Measurements from ENCODE around the gene TBX6.

Gene TBX6

DNA sequence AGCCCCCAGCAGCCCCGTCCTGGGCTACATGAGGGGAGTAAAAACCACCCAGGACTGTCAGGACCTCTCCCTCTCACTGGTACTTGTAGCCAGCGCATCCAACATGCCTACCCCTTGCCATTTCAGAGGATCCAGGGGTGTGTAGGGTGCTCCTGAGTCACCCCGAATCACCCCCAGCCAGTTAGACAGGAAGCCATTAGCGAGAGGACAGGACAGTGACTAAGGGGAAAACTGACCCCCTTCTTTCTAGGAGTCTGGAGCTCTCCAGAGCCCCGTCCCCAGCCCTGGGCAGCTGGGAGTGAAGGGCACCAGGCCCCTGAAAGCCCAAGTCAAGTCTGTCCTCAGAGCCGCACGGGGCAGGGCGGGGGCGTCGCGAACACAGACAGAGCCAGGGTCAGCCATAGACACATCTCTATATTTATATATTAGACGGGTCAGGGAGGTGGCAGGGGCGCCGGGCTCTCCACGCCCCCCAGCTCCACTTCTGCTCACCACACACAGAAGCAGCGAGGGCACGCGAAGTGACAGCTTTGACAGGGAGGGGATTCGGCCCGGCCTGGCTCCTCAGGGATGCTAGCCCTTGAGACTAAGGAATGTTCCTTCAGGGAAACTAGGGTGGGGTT lies 22.1 kb upstream of the TBX6 start:
- no peak for DNase-seq (ENCODE audit: low read depth, low spot score)

DNA sequence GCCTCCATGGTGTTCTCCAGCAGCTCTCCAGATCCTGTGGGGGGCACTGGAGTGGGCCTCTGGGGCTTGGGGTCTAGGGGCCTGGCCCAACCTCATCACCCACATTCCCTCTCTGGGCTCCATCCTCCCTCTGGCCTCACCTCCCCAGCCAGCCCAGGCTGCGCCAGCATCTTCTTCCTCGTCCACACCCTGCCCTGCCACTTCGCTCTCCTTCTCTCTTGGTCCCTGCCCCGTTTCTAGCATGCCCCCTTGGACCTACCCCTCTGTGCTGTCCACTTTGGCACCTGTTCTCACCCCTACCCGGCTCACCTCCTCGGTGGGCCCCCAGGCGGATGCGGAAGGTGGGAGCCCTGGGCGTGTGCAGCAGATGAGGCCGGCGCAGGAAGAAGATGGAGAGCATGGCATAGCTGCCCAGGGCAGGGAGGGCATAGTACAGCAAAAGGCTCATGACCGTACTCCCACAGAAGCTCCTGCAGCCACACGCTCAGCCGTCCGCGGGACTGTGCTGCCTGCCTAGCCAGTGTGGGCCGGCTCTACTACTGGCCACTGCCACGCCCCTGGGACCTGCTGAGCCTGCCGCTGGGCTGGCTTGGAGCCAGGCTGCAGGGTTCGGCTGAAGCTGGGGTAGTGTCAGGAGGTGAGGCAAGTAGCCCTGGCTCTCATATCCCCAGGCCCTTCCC lies 21.4 kb upstream of the TBX6 start, which contains the start of gene GDPD3:
Gene GDPD3 (minus strand): TSS at position 507 of the 680 bp plus-strand sequence. CDS start 59 bp downstream, at position 448.
- no peak for DNase-seq (ENCODE audit: low read depth, low spot score)

DNA sequence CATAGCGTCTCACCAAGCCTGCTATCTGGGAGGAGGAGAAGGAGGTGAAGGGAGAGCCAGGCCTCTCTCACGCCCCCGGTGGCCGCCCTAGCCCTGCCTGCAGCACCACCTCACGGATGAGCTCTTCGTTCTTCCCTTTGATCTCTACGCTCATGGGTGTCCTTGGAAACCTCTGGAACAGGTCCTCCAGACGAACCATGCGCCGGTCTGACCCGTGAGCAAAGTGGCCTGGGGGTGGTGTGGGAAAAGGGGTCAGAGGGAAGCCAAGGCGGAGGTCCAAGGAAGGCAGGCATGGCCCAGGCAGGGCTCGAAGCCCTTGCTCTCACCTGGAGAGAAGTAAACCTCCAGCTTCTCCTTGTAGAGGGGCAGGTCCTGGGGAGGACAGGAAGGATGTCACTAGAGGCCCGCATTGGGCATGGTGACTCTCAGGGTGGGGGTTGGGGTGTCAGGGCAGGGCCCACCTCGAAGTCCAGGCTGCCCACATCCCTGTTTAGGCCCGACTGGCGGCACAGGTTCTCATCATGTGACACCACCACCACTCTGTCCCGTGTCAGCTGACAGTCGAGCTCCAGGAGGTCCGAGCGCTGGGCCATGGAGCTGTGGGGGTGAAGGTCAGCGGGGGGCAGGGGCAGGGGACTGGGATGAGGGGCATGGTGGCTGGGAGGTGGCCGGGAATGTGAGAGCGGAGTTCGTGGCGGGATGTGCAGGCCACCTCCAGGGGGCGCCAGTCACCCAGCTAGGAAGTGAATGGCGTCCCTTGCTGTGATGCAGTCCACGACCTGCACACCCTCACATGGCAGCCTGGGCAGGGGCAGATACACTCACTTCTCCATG lies 20.7 kb upstream of the TBX6 start:
- no peak for DNase-seq (ENCODE audit: low read depth, low spot score)

DNA sequence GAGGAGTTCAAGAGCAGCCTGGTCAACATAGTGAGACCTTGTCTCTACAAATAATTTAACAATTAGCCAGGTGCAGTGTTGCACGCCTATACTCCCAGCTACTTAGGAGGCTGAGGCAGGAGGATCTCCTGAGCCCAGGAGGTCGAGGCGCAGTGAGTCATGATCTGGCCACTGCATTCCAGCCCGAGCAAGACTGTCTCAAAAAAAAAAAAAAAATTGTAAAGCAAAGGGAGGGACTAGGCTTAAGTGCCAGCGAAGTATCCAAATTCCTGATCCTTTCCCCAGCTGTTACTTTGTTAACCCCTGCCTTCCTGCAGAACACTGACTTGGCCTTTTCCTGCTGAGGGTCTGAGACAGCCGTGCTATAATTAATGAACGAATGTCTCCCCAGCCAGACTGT lies 18.9 kb upstream of the TBX6 start:
- no peak for DNase-seq (ENCODE audit: low read depth, low spot score)

DNA sequence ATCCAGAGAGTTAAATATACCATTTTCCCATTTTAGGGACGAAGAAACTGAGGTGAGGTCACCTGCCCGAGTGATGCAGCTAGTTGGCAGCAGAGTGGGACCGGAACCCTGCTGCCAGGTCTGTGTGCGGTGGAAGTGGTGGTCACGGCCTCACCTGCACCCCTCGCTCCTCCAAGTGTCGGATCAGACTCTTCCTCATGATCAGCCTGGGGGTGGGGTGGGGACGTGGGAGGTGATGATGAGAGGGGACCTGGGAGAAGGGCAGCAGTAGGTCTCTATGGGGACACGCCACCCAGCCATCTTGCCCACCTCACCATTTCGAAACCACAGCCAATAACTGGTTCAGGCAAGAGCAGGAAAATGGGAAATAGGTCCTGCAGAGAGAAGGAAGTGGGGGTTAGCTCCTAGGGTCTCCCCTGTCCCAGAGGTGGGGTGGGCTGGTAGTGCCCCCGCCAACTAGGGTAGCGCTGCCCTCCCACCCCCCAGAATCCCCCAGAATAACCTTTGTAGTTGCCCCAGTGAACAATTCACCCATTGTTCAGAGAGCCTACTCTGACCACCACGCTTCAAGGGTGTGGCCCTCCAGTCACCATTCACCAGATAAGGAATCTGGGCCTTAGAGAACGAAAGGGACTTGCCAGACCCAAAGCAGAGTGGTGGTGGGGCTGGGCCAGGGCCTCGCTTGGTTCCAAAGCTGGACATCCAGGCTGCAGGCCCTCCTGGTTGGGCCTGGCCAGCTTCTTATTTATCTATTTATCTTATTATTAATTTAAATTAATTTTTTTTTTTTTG lies 16.5 kb upstream of the TBX6 start:
- DNase-seq (ENCODE audit: low read depth, low spot score), result no peak

DNA sequence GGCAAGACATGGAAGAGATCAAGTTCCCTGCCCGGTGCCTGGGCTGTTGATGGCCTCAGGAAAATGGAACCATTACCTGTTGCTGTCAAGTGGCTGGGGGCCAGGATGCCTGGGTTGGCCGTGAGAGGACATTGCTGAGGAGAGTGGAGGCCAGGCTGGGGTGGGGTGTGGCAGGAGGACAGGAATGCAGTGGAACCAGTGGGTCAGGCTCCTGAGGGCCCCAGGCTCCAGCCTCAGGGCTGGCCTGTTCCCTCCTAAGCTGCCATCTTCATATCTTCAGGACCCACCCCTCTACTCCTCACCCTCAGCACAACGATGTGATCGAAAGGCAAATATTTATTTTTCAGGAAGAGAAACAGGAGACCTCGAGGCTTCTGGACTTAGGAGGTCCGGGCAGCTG lies 12.8 kb upstream of the TBX6 start:
- no peak for DNase-seq (ENCODE audit: low read depth, low spot score)

DNA sequence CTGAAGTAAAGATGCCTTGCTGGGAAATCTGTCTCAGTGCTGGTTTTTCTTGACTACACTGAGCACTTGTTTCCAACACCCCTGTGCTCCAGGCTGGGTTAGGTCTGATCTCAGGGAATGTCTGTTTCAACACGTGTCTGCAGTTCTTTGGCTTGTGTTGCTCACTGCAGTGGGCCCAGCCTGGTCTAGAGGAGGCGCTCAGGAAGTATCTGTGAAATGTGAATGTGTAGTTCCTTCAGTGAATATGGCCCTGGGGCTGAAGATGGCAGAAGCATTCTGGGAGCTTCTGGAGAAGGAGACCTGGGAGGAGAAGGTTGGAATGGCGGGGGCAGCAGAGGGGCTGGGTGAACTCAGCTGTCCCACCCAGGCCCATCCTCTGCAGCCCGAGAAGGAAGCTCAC lies 12.4 kb upstream of the TBX6 start:
- DNase-seq (ENCODE audit: low read depth, low spot score), result no peak

DNA sequence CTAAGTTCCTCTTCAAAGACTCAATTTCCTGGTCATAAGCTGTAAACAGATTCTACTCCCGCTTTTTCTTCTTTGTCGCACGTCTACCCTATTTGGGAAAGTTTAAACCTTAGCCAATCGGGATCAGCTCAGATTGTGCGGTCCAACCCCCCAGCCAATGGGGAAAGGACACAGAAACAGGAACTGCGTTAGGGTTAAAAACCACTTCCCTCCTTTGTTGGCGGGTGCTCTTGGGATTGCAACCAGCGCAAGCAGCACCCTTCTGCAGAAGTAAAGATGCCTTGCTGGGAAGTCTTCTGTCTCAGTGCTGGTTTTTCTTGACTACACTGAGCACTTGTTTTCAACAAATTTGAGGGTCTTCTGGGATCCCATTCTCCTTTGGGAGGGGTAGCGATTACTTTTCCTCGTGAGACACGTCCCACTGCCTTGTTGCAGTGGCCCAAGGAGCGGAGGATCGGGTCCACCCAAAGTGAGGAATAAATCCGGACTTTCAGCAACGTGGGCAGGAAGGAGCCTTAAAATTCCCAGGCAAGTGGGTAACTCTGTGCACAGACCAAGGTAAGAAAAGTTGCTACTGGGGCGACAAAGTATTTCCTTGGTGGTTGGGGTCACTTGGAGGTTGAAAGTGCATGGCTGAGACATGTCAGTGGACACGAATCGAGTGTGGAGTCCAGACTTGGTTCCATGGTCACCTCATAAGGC lies 5.3 kb upstream of the TBX6 start:
- no peak for DNase-seq (ENCODE audit: low read depth, low spot score)

DNA sequence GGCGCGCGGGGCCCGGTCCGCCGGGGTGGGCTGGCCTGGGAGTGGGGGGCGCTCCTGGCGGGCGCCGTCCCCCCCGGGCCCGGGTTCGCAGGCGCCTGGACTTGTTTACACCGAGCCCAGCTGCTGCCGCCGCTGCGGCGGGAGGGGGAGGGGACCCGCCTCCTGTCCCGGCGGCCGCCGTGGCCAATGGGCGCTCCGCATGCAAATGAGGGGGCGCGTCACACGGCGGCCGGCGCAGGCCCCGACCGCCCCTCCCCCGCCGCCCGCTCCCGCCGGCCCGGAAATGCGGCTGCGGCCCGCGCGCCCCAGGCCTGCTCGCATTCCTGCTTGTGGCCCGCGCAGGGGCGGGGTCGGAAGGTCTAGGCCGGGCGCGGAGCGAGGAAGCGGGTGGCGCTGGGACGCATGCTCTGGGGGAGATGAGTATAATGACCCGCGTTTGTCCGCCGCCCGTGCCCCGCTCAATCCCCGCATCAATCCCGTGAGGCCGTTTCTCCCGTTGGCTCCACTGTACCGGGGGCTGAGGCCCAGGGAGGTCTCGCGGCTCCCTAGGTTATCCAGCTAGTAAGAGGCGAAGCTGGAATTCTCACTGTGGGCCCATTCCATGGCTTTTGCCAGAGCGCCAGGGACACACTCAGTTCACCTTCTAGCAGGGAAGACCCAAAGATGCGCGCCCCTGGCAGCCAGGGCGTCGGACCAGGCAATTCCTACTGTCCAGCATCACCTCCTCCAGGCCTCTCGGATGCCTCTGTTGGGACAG lies 4.6 kb upstream of the TBX6 start, which contains the start of gene YPEL3:
Gene YPEL3 (minus strand): TSS at position 109 of the 757 bp plus-strand sequence. CDS start 731 bp downstream, outside the sequence.
- DNase-seq (ENCODE audit: low read depth, low spot score), result peak; percentile 72

DNA sequence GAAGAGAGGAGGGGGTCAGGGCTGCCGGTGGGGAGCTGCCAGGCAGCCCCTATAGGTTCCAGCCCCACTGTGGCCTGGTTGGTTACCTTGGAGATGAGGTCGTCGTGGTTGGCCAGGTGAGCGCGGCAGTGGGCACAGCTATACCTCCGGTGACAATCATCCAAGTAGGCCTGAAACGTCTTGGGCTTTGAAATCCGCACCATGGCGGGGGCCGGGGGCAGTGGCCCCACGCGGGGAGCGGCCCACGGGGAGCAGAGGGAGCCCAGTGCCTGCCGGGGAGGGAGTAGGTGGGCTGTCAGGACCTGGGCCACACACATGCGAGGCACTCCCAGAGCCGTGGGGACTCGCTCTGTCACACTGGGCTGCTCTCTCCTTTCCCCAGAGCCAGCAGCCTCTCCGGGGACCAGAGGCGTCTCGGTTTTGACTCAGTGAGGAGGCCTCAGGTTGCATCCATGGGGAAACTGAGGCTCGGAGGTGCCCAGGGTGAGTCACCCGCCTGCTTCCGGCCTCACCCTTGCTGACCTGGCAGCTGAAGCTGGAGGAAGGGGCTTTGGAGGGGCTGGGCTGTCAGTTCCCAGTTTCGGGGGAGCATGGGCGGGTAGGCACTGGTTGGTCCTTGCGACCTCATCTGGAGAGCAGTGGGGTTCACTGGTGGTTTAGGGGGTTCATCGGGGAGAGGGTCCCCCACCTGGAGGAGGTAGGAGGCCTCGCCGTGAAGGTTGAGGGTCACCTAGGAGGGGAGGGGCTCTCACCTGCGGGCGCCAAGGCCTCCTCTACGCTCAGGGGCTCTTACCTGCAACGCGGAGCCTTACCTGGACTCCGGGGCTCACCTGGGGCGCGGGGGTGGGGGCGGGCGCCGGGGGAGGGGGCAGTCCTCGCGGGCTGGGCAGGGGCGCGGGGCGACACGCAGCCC lies 3.7 kb upstream of the TBX6 start:
- no peak for DNase-seq (ENCODE audit: low read depth, low spot score)

DNA sequence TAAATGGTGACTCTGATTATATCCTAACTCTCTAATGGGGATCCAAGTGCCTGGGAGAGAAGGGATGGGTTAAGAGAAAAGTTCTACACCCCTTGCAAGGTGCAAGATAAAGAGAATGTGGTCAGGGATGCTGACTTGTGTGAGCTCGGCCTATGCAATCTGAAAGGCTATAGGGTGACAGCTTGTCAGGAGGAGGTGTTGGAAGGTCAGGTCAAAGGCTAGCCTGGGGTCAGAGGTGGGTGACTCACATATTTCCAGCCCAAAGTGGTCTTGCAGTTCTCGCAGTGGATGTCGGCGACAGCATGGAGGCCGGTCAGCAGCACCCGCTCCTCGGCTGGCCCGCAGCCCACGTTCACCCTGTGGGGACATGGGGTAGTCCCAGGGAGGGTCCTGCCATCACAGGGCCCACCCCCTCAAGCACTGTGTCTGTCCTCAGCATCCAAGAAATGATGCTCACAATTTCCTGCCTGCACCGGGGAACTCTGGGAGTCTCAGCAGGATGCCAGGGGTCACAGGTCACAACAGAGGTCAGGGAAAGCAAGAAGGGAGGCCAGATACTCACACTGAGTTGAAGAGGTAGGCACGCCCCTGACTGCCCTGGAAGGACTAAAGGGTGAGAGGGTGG lies 2.9 kb upstream of the TBX6 start:
- no peak for DNase-seq (ENCODE audit: low read depth, low spot score)

DNA sequence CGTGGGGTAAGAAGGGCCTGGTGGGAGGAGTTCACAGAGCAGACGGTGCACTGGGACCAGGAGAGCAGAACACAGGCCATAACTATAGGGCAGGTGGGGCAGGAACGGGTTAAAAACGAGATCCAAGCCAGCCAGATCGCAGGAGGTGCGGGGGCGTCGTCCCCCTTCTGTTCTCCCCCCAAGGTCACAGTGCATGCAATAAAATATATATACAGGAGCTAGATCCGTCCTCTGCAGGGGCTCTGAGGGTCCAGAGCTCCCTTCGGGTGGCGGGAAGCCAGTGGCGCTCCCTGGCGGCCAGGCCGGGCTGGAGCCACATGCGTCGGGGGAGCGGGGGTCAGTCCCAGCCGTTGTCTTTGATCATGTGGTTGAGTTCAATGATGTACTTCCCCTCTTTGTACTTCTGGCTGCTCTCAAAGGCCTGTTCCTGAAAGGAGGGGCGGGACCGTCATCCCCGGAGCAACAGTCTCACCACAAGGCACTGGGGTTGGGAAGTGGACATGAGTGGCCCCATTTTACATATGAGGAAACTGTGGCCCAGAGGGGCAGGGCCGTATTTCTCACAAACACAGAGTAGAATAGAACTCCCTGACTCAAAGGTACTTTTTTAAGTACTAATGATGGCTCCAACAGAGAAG lies 768 bp upstream of the TBX6 start:
- no peak for DNase-seq (ENCODE audit: low read depth, low spot score)

DNA sequence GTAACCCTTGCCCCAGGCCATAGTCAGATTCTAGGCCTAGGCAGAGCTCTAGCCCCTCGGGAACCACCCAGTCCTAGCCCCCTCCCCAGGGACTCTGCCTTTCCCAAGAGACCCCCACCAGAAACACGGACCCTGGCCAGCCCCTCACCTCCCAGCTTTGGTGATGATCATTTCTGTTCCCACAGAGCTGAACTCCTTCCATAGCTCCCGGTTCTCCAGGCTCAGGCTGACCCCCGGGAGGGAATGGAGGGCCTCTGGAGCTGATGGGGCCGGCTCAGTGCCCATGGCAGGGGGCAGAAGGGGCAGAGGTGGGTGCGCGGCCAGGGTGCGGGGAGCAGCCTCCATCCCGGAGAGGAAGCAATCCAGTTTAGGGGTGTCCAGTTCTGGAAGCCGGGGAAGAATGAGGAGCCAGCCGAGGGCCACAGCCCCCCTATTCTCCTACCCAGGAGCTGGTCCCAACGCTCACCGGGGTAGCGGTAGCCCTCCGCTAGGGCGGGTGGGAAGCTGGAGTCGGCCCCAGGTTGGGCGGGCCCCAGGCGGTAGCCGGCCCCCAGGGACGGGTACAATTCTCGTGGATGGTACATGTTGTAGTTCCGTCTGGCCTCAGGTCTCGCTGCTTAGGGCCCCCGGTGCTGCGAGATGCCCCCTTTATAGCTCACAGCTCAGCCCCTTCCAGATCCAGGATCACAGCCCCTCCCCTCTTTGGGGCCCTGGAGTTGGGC lies 953 bp downstream of the TBX6 start:
- DNase-seq (ENCODE audit: low read depth, low spot score), result no peak

DNA sequence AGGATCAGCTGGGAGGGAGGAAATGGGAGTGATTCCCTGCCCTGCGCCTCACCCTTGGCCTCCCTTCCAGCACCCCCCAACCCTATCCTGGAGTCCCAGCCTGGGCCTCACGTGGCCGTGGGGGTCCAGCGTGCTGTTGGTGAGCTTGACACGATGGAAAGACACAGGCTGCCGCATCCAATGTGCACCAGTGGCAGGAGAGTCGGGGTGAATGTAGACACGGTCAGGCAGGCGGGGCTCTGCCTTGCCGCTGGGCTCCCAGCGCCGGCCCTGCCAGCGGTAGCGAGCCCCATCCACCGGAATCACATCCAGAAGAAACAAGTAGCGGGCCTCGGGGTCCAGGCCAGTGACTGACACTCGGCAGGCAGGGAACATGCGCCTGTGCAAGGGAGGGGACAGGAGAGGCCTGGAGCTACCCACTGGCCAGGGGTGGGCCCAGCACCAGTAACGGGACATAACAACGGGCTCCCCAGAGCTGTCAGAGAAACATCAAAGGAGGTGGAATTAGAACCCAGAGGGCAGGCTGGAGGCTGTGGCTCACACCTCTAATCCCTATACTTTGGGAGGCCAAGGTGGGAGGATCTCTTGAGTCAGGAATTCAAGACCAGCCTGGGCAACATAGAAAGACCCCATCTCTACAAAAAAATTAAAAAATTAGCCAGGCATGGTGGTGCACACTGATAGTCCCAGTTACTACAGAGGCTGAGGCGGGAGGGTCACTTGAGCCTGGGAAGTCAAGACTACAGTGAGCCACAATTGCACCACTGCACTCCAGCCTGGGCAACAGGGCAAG lies 2.7 kb downstream of the TBX6 start:
- no peak for DNase-seq (ENCODE audit: low read depth, low spot score)

DNA sequence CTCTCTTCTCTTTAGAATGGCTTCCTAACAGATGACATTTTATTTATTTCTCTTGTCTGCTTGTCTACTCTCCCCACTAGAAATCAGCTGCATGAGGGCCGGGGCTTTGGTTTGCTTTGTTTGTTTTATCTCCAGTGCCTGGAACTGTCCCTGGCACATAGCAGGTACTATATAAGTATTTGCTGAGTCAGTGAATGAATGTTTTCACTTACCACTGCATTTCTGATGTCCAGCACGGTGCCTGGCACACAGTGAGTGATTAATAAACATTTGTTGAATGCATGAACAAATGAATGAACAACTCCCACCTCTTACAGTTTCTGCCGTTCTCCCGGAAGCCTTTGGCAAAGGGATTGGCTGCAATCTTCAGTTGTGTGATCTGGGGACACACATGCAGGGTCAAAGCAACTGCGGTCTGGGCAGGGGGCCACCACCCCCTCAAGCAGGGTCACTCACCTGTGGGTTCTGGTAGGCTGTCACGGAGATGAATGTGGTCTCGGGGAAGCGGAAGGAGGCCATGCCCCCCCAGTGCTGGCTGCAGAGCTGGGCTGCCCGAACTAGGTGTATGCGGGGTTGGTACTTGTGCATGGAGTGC lies 3.4 kb downstream of the TBX6 start:
- DNase-seq (ENCODE audit: low read depth, low spot score), result no peak

DNA sequence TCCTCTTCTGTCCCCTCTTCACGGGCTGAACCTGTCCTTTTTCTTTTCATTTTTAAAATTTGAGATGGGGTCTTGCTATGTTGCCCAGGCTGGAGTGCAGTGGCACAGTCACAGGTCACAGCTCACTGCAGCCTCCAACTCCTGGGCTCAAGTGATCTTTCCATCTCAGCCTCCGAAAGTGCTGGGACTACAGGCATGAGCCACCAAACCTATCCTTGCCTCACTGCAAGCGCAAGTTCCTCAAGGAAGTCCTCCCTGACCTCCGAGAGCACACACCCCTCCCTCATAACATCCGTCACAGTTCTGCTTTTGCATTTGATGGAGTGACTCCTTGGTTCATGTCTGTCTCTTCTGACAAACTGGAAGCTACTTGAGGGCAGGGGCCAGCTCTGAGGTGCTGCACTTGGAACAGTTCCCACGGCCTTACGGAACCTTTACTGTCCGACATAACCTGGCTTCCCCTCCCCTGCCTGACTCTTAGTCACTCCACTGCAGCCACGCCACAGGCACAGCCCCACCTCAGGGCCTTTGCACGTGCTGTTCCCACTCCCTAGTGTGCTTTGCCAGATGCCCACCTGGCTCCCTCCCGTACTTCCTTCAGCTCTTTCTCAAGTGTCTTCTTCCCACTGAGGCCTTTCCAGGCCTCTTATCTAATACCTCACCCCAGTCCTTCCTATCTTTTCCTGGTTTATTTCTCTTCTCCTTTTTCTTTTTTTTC lies 4.4 kb downstream of the TBX6 start:
- no peak for DNase-seq (ENCODE audit: low read depth, low spot score)

Measured in smooth muscle cell of the brain vasculature (primary cell).